Smooth muscle cell (in vitro differentiated cells): ENCODE measurements around the gene CA5A. TPM values are rescaled to one million over a fixed set of nuclear protein-coding genes. Genes with fewer than 3 reads are reported as not detected.

ENCODE experiments used
- DNase-seq: peaks from one replicate; lab custom pipeline; 2025; ENCODE audit not compliant: unreplicated experiment; lab: John Stamatoyannopoulos, UW
- H2AFZ ChIP-seq: fragments of 200-600 bp; sonication (generic); 2 replicates; pipeline ENCODE4 v1.6.0; 2016; ENCODE audit warnings: antibody characterized with exemption, low read depth, mild to moderate bottlenecking
- H3F3A ChIP-seq: fragments of 200-600 bp; sonication (generic); 2 replicates; pipeline ENCODE4 v1.6.0; 2017; ENCODE audit warnings: antibody characterized with exemption, low read depth
- H3K27ac ChIP-seq: fragments of 200-600 bp; sonication (generic); 2 replicates; pipeline ENCODE4 v1.5.1; 2016; ENCODE audit warnings: low read depth, mild to moderate bottlenecking
- H3K27me3 ChIP-seq: fragments of 200-600 bp; sonication (generic); 2 replicates; pipeline ENCODE4 v1.6.1; 2016; ENCODE audit warnings: low read depth, mild to moderate bottlenecking
- H3K36me3 ChIP-seq: fragments of 200-600 bp; sonication (generic); 2 replicates; pipeline ENCODE4 v1.5.1; 2016; ENCODE audit warnings: low read depth
- H3K4me1 ChIP-seq: fragments of 200-600 bp; sonication (generic); 2 replicates; pipeline ENCODE4 v1.5.1; 2016; ENCODE audit warnings: low read depth
- H3K4me2 ChIP-seq: fragments of 200-600 bp; sonication (generic); 2 replicates; pipeline ENCODE4 v1.6.0; 2016; ENCODE audit warnings: mild to moderate bottlenecking
- H3K4me3 ChIP-seq: fragments of 200-600 bp; sonication (generic); 2 replicates; pipeline ENCODE4 v1.5.1; 2016; ENCODE audit warnings: mild to moderate bottlenecking
- H3K79me2 ChIP-seq: fragments of 200-600 bp; sonication (generic); 2 replicates; pipeline ENCODE4 v1.6.0; 2016; ENCODE audit warnings: low read depth, mild to moderate bottlenecking
- H3K9ac ChIP-seq: fragments of 200-600 bp; sonication (generic); 2 replicates; pipeline ENCODE4 v1.6.0; 2016; ENCODE audit warnings: low read depth
- H3K9me3 ChIP-seq: fragments of 200-600 bp; sonication (generic); replicated peaks from 2 replicates; pipeline ENCODE4 v1.5.1; 2016; ENCODE audit warnings: low read depth
- H4K20me1 ChIP-seq: fragments of 200-600 bp; sonication (generic); 2 replicates; pipeline ENCODE4 v1.6.0; 2016; ENCODE audit warnings: low read depth
- CTCF ChIP-seq: fragments of 200-600 bp; sonication (generic); IDR thresholded peaks from 2 replicates; pipeline ENCODE4 v1.5.1; 2017; ENCODE audit warnings: borderline replicate concordance, mild to moderate bottlenecking, antibody characterized with exemption; ENCODE audit not compliant: insufficient read depth, poor library complexity, severe bottlenecking
- WGBS: methylation state at CpG from one replicate; pipeline ENCODE4 v1.1.7; 2016; ENCODE audit warnings: low lambda C conversion rate; 5-methylcytosine and 5-hydroxymethylcytosine counted together
- polyA plus RNA-seq: library from polyadenylated mRNA; unstranded; fragments of >200 nt; fragmentation: Nextera tagmentation; extraction: Ambion mirVana; gene quantifications from 2 replicates; pipeline ENCODE4 v1.2.1, GENCODE V29; 2016
- total RNA-seq: library from RNA; depleted of rRNA; stranded (reverse); fragments of >200 nt; gene quantifications from 2 replicates; pipeline ENCODE4 v1.2.3, GENCODE V29; 2014

CA5A gene
- total and polyA plus RNA-seq, 2 experiments from 2014 or later, result not detected

- Histone ChIP-seq H3K4me2 (no peak overlapping the region), H3K4me1 (peaks cover 11% of the 10 kb centered on the region), H3K27ac (peak overlapping the region; percentile 58), H3K4me3 (no peak overlapping the region), H2AFZ (no peak overlapping the region), H3K9ac (no peak overlapping the region), H3K9me3 (no peaks in the 10 kb centered on the region), H3K79me2 (peaks cover 75% of the 10 kb centered on the region), H3K36me3 (no peaks in the 10 kb centered on the region), H3K27me3 (no peaks in the 10 kb centered on the region), H4K20me1 (peaks cover 28% of the 10 kb centered on the region), H3F3A (no peaks in the 10 kb centered on the region)
- no peak for TF ChIP-seq CTCF
- no peak for DNase-seq
- WGBS, result 98% methylated on average over 34 of the region's 34 CpGs
Observed at GRCh38 chr16:87957296-87958094, 21.2 kb upstream of the CA5A start.

GRCh38 chr16:87956365-87957231 is 20.3 kb upstream of the CA5A start:
- H2AFZ ChIP-seq, result no peak overlapping the region
- DNase-seq, result no peak

GRCh38 chr16:87956098-87956364 is 19.7 kb upstream of the CA5A start:
- peak overlapping the region; percentile 10 for H3K9ac ChIP-seq
- WGBS, result 71% methylated on average over 3 of the region's 3 CpGs

More at GRCh38 chr16:87956365-87957231, 20.3 kb upstream of the CA5A start:
- Histone ChIP-seq H3K9ac (peak overlapping the region; percentile 10), H4K20me1 (peaks cover 24% of the 10 kb centered on the region), H3K4me3 (peak overlapping the region; percentile 17), H3K9me3 (no peaks in the 10 kb centered on the region), H3K36me3 (no peaks in the 10 kb centered on the region), H3K27ac (peak overlapping the region; percentile 58), H3F3A (peaks cover 6% of the 10 kb centered on the region), H3K4me1 (peaks cover 14% of the 10 kb centered on the region), H3K79me2 (peaks cover 76% of the 10 kb centered on the region), H3K27me3 (no peaks in the 10 kb centered on the region), H3K4me2 (peak overlapping the region; percentile 71)
- TF ChIP-seq CTCF, result no peak
- 66% methylated on average over 30 of the region's 30 CpGs for WGBS

More at GRCh38 chr16:87956098-87956364, 19.7 kb upstream of the CA5A start:
- Histone ChIP-seq H3F3A (peaks cover 6% of the 10 kb centered on the region), H3K4me1 (peaks cover 14% of the 10 kb centered on the region), H3K4me3 (no peak overlapping the region), H3K27me3 (no peaks in the 10 kb centered on the region), H4K20me1 (peaks cover 23% of the 10 kb centered on the region), H2AFZ (no peak overlapping the region), H3K9me3 (no peaks in the 10 kb centered on the region), H3K79me2 (peaks cover 70% of the 10 kb centered on the region), H3K36me3 (no peaks in the 10 kb centered on the region), H3K4me2 (peak overlapping the region; percentile 71), H3K27ac (peak overlapping the region; percentile 58)
- DNase-seq, result no peak
- no peak for TF ChIP-seq CTCF
